Adrenal gland (tissue), 5 donors: ENCODE measurements around the gene FOXJ3.

ENCODE experiments used
- POLR2A ChIP-seq, 2 donors: fragments of 450-650 bp; IDR thresholded peaks; one replicate each; pipeline ENCODE4 v1.6.1; 2017; ENCODE audit warnings: antibody characterized with exemption in 2 of 2, mild to moderate bottlenecking in 2 of 2, moderate library complexity in 1 of 2
- TF ChIP-seq, protein P1 (sequence below), 6 experiments: fragments of 450-650 bp in 4 of 6; fragments of 200-600 bp in 2 of 6; sonication (generic) in 1 of 6; IDR thresholded peaks; 1 replicate in 5 of 6; 2 replicates in 1 of 6; pipeline versions ENCODE4 v1.5.1 to v1.8.0; 2016 to 2021; ENCODE audit warnings: antibody characterized with exemption in 6 of 6, mild to moderate bottlenecking in 2 of 6, moderate library complexity in 1 of 6
- donor health status: DM: no; HTN: no; CAD: no.

DNA sequence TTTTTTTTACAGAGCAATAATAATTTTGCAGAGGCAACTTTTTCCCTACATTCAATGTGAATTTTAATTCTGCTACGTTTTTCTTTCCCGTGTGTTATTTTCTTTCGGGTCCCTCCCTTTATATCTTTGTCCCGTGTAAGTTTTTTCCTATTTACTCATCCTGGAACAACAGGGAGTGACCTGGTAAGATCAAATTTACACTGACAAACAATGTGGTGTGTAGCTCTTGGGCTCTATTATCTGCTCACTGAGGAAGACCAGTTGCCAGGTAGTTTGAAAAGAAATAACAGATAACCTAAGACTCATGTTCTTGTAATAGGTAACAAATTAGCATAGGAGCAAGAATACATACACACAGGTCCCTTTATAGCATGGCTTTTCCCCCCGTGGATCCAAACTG lies 136.8 kb downstream of the FOXJ3 start:
- TF ChIP-seq, protein P1, sequence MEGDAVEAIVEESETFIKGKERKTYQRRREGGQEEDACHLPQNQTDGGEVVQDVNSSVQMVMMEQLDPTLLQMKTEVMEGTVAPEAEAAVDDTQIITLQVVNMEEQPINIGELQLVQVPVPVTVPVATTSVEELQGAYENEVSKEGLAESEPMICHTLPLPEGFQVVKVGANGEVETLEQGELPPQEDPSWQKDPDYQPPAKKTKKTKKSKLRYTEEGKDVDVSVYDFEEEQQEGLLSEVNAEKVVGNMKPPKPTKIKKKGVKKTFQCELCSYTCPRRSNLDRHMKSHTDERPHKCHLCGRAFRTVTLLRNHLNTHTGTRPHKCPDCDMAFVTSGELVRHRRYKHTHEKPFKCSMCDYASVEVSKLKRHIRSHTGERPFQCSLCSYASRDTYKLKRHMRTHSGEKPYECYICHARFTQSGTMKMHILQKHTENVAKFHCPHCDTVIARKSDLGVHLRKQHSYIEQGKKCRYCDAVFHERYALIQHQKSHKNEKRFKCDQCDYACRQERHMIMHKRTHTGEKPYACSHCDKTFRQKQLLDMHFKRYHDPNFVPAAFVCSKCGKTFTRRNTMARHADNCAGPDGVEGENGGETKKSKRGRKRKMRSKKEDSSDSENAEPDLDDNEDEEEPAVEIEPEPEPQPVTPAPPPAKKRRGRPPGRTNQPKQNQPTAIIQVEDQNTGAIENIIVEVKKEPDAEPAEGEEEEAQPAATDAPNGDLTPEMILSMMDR (IDR thresholded peaks at IDR 0.05) = no peak
- no peak for TF ChIP-seq POLR2A (IDR thresholded peaks at IDR 0.05)
